OCI-LY7 (cell line): ENCODE measurements around the gene FANCC. TPM values are rescaled to one million over a fixed set of nuclear protein-coding genes. Genes with fewer than 3 reads are reported as not detected.

Experiments used
- BruUV-seq: library from RNA; stranded (reverse); fragments of 400-500 nt; replicated peaks from 2 replicates; lab custom pipeline; 2021; lab: Mats Ljungman, UMichigan
- CTCF ChIA-PET: fragments of 300-600 bp; sonication (Branson Sonifier 250); formaldehyde crosslinking; loops from one replicate; lab custom pipeline; 2022; ENCODE audit warnings: antibody characterized with exemption; ENCODE audit not compliant: unreplicated experiment; lab: Charles Lee
- POLR2A ChIA-PET: fragments of 300-600 bp; sonication (Branson Sonifier 250); formaldehyde crosslinking; loops from one replicate; lab custom pipeline; 2022; ENCODE audit warnings: antibody characterized with exemption; lab: Charles Lee
- DNase-seq: peaks from one replicate; pipeline ENCODE4 v3.0.0-alpha.2; 2015; ENCODE audit warnings: low spot score
- H2AFZ ChIP-seq: fragments of 200-600 bp; sonication (generic), shearing (Covaris generic); 2 replicates; pipeline ENCODE4 v1.6.1; 2014; ENCODE audit warnings: mild to moderate bottlenecking, antibody characterized with exemption, low read length, moderate library complexity
- H3K27ac ChIP-seq: fragments of 200-600 bp; sonication (generic); 2 replicates; pipeline ENCODE4 v1.5.1; 2014; ENCODE audit warnings: mixed run types, low read depth, mild to moderate bottlenecking, moderate library complexity, low read length, inconsistent platforms; ENCODE audit not compliant: poor library complexity, severe bottlenecking
- H3K36me3 ChIP-seq: fragments of 200-600 bp; sonication (generic); 2 replicates; pipeline ENCODE4 v1.6.1; 2014; ENCODE audit warnings: mild to moderate bottlenecking, antibody characterized with exemption, low read length, moderate library complexity, mixed read lengths; ENCODE audit not compliant: insufficient read depth
- H3K4me1 ChIP-seq: fragments of 200-600 bp; sonication (generic); 2 replicates; pipeline ENCODE4 v1.5.1; 2014; ENCODE audit warnings: mild to moderate bottlenecking, low read length; ENCODE audit not compliant: insufficient read depth, poor library complexity, severe bottlenecking
- H3K4me2 ChIP-seq: fragments of 200-600 bp; sonication (generic); 2 replicates; pipeline ENCODE4 v1.6.1; 2014; ENCODE audit warnings: mild to moderate bottlenecking, low read length
- H3K4me3 ChIP-seq: fragments of 200-600 bp; sonication (generic); 2 replicates; pipeline ENCODE4 v1.5.1; 2014; ENCODE audit warnings: mild to moderate bottlenecking, low read depth, low read length; ENCODE audit not compliant: poor library complexity, severe bottlenecking
- H3K79me2 ChIP-seq: fragments of 200-600 bp; sonication (generic); 2 replicates; pipeline ENCODE4 v1.6.1; 2016; ENCODE audit warnings: low read depth, mild to moderate bottlenecking, low read length, moderate library complexity, mixed read lengths; ENCODE audit not compliant: insufficient read depth
- H3K9me2 ChIP-seq: fragments of 200-600 bp; sonication (generic); 2 replicates; pipeline ENCODE4 v1.6.1; 2016; ENCODE audit warnings: mild to moderate bottlenecking, low read length, mixed read lengths; ENCODE audit not compliant: insufficient read depth
- H3K9me3 ChIP-seq: fragments of 200-600 bp; sonication (generic); 2 replicates; pipeline ENCODE4 v1.6.1; 2014; ENCODE audit warnings: mild to moderate bottlenecking, mixed run types, low read length, mixed read lengths
- H4K20me1 ChIP-seq: fragments of 200-600 bp; sonication (generic); 2 replicates; pipeline ENCODE4 v1.6.1; 2014; ENCODE audit warnings: mild to moderate bottlenecking, antibody characterized with exemption, low read length, moderate library complexity, mixed read lengths; ENCODE audit not compliant: insufficient read depth
- CTCF ChIP-seq: fragments of 200-600 bp; sonication (generic); conservative IDR thresholded peaks from 2 replicates; pipeline ENCODE4 v1.5.1; 2014; ENCODE audit warnings: mild to moderate bottlenecking, antibody characterized with exemption, low read length, moderate library complexity, mixed read lengths
- EZH2phosphoT487 ChIP-seq: fragments of 200-600 bp; sonication (generic); IDR thresholded peaks from 2 replicates; pipeline ENCODE4 v1.6.1; 2018; ENCODE audit warnings: low read depth, borderline replicate concordance, mild to moderate bottlenecking, mixed run types, antibody characterized with exemption, low read length, moderate library complexity, mixed read lengths
- intact Hi-C: fragments of 100-400 bp; cut with micrococcal nuclease; formaldehyde crosslinking; loops from one replicate; pipeline ENCODE4 v1.10.0; 2022; ENCODE audit not compliant: unreplicated experiment
- total RNA-seq, 2 experiments: library from RNA; depleted of rRNA in 1 of 2; stranded (reverse); fragments of >200 nt in 1 of 2; shearing (Covaris generic) in 1 of 2; gene quantifications; 2 replicates each; pipeline ENCODE4 v1.2.3, GENCODE V29; 2014 to 2022

Gene FANCC
- total RNA-seq, 2 experiments from 2014 or later = 13.9 to 28.7 TPM

- Histone ChIP-seq H2AFZ (no peak overlapping the region), H3K9me3 (no peaks in the 10 kb centered on the region), H4K20me1 (no peaks in the 10 kb centered on the region), H3K4me2 (no peak overlapping the region), H3K4me1 (no peaks in the 10 kb centered on the region), H3K9me2 (no peaks in the 10 kb centered on the region), H3K4me3 (no peak overlapping the region), H3K27ac (no peak overlapping the region), H3K79me2 (no peaks in the 10 kb centered on the region), H3K36me3 (no peaks in the 10 kb centered on the region)
- BruUV-seq = no TSS peak
- ChIA-PET POLR2A (interaction anchor here (0.7 kb wide), 1 partner anchor 8 kb away, joined by 4 read pairs; no protein-coding TSS in a partner anchor), CTCF (interaction anchor here (0.6 to 1.6 kb wide), 2 partner anchors 446 kb away, joined by 3 to 4 read pairs; no protein-coding TSS in a partner anchor)
- TF ChIP-seq CTCF (peak; percentile 85), EZH2phosphoT487 (no peak)
- peak; percentile 62 for DNase-seq
- intact Hi-C loops = loop anchor here (1.0 to 5.0 kb wide), 2 partner anchors 446 to 460 kb away; no protein-coding TSS in a partner anchor
Measured at GRCh38 chr9:95127249-95128176, 190.0 kb downstream of the FANCC start.

- Histone ChIP-seq H3K4me3 (no peak overlapping the region), H3K79me2 (no peaks in the 10 kb centered on the region), H3K27ac (no peak overlapping the region), H3K36me3 (no peaks in the 10 kb centered on the region), H3K4me1 (no peaks in the 10 kb centered on the region), H3K4me2 (no peak overlapping the region), H3K9me2 (no peaks in the 10 kb centered on the region), H2AFZ (no peak overlapping the region), H4K20me1 (no peaks in the 10 kb centered on the region), H3K9me3 (no peaks in the 10 kb centered on the region)
- intact Hi-C loops = loop anchor here (1.0 to 5.0 kb wide), 2 partner anchors 445 to 459 kb away; no protein-coding TSS in a partner anchor
- no peak for DNase-seq
- POLR2A ChIA-PET = no interaction called here
- TF ChIP-seq EZH2phosphoT487 (no peak), CTCF (no peak)
- CTCF ChIA-PET = interaction anchor here (1.6 kb wide), 1 partner anchor 445 kb away, joined by 4 read pairs; no protein-coding TSS in a partner anchor
- no TSS peak for BruUV-seq
Measured at GRCh38 chr9:95126739-95127138, 190.8 kb downstream of the FANCC start.
